ENCODE measurements around the gene OSMR.
A peak's percentile ranks its signal among the peaks of the same experiment; 100 is the strongest.

OSMR gene

DNA sequence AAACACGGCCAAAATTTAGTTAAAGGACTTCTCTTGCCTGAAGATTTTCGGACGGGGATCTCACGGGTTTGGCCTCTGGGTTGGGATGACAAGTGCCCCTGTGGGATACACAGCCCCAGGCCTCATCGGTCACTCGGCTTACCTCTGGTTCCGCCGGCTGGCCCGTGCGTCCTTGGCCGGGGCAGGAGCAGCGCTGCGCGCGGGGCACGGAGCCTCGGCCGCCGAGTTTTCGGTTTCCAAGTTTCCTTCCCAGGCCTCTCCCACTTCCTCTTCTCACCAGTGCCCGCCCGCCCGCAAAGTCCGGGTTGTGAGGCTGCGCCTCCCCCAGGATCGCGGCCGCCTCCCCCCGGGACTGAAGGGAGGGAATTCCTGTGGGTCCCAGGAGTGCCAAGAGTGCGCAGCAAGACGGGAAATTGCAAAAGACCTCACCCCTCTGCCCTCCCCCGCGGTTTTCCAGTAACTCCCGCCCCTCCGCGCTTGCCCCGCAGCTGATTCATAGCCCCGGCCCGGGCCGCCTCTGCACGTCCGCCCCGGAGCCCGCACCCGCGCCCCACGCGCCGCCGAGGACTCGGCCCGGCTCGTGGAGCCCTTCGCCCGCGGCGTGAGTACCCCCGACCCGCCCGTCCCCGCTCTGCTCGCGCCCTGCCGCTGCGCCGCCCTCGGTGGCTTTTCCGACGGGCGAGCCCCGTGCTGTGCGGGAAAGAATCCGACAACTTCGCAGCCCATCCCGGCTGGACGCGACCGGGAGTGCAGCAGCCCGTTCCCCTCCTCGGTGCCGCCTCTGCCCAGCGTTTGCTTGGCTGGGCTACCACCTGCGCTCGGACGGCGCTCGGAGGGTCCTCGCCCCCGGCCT lies at the start of gene OSMR:
TSS of gene OSMR (plus strand) at position 487 of the 853 bp plus-strand sequence. CDS start 23,033 bp downstream, outside the sequence.
- peak; percentile 8 to 14 for DNase-seq (ENCODE audit: low read depth in 2 of 2)

DNA sequence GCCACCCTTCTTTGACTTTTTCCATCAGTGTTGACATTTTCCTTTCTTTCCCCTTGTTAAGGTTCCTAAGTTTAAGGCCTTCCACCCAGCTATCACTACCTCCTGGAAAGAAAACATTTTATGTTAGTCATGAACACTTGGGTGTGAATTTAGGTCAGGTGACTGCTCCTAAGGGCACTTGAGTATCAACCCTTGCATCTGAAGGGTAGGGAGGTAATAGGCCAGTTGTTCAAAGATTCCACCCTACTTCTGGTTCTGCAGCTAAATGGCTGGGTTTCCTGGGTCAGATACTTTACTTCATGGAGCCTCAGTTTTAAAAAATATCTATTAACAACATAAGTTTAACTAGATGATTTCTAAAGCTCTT lies 49.1 kb upstream of the OSMR start:
- no peak for DNase-seq (ENCODE audit: low read depth in 2 of 2)

DNA sequence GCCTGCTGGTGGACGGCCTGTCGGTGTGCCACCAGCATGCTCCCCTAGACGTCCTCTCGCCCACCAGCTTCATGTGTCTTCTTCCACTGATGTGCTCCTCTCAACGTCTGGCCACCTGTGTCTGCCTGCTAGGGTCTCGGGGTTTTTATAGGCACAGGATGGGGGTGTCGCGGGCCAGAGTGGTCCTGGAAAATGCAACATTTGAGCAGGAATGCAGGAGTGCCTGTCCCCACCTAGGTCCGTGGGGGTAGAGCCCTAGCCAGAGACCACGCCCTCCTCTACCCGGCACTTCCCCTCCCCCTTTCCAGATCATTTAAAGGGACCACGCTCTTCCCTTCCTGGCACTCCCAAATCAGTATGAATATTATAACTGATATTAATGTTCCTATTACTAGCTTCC lies 48.0 kb upstream of the OSMR start:
- DNase-seq (ENCODE audit: low read depth in 2 of 2) = no peak

DNA sequence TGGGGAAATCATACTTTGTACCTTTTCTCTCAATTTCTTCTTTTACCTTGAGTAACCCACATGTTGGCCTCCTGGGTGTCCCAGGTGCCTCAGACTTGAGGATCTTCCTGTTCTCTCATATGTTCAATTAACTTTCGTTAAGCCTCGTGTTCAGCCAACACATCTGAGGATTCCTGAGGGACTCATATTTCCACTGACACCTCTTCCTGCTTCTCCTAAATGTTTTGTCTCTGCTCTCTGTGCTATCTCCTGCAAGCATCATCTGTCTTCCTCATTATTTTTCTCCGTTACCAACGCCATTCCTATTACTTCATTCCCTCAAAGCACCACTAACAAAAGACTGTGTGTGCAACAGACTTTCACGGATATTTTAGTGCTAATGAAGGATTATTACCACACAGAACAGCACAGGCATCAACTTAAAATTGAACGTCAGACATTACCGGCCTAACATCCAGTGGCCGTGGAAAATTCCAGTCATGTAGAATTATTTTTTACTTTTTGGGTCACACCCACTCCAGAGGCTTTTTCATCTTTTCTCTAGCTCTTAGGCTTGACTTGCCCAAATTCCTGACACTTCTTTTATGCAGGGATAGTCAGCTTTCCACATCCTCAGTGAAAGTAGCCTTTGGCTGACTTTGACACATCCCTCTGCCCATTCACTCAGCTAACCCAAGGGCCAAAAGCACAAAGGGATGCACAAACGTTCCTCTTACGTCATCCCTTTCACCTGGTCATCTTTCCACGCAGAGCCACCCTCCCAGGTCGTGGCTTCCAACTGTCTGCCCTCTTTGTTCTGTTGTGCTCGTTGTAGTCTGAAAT lies 46.0 kb upstream of the OSMR start:
- no peak for DNase-seq (ENCODE audit: low read depth in 2 of 2)

DNA sequence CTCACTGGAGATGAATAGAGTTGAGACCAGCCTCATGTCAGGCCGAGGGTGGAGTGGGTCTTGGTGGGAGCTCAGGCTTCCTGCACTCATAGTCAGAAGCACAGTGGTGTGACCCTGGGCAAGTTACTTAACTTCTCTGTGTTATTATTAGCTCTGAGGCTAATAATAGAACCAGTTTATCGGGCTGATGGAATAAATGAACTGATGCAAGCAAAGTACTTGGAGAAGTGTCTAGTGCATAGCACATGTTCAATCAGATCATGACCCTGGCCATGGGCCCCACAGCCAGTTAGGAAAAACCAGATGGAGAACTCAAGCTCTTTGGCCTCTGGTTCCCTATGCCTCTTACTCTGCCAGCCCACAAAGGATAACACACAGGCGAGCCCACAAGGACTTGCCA lies 45.3 kb upstream of the OSMR start:
- DNase-seq (ENCODE audit: low read depth in 2 of 2) = no peak

DNA sequence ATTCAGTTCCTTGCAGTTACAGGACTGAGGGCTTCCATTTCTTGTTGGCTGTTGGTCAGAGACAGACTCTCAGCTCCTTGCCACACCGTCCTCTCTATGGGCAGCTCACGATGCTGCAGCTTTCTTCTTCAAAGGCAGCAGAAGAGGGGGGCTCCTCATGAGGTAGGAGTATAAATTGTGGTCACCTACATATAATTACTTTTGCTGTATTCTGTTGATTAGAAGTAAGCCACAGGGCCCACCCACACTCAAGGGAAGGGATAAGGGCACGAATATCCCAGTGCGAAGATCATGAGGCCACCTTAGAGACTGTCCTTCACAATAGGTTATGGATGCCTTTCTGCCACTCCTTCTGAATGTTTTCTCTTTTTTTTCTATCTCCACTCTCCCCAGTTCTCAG lies 43.7 kb upstream of the OSMR start:
- no peak for DNase-seq (ENCODE audit: low read depth in 2 of 2)

DNA sequence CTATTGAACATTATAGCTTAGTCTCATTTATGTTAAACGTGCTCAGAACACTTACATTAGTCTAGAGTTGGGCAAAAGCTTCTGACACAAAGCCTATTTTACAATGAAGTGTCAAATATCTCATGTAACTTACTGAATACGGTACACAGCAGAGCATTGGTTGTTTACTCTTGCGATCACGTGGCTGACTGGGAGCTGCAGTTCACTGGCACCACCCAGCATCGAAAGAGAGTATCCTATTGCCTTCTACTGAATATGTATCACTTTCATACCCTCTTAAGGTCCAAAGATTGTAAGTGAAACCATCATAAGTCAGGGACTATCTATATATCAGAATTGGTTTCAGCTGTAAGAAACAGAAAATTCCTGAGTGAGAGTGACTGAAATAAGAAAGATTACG lies 42.6 kb upstream of the OSMR start:
- no peak for DNase-seq (ENCODE audit: low read depth in 2 of 2)

DNA sequence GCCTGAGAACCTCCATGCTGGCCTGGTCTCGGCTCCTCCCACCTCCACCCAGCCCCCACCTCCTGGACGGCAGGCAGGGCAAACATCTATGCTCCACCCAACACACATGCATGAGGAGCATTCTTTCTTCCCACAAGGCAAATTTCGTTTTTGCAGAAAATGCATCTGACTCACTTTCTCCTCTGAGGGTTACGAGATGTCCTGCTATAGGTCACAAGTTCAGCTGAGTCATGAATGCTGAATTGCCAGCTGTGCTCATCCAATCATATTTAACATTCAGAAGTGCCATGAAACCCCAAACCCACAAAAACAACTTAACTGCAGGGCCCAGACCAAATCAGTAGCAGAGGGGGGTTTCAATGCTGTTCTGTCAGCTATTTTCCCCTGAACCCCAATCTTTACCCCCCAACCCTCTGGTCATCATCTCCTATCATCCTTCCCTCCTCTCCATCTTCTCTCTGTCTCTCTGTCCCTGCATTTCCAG lies 39.0 kb upstream of the OSMR start:
- DNase-seq (ENCODE audit: low read depth in 2 of 2) = peak; percentile 6 to 26

DNA sequence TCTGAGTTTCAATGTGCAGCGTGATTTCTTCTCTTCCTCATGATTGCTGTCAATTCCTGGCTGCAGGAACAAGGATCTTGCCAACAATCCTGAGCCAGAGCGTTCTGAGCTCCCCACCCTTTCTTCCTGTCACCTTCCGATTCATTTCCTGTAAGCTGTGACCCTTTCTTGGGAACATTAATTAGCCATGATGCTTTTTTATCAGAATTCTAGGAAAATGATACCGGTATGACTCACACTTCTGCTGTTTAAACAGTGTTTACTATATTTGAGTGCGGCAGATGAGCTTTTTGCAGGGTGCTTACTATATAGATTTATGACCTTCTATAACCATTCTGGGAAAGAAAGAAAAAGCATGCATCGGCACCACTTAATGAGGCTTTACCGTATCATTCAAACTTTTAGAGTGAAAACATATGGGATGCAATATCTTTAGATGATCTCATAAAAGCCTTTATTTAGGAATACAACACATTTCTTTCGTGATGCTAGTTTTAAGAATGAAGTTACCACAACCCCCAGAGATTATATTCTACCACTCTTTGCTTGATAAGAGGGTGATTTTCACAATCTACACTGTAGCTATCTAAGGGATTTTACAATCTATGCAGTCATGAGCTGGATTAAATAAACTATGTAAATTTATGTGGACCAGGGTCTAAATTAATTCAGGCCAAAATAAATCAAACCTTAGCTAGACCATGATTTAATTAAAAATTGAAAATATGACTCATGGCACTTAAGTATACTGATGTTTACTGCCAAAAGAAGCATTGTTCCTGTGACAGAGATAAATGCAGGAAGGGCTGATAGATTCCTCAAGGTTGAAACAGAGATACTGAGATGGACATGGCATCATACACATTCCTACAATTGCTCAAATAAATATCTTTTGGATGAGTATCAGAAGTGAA lies 38.0 kb upstream of the OSMR start:
- no peak for DNase-seq (ENCODE audit: low read depth in 2 of 2)

DNA sequence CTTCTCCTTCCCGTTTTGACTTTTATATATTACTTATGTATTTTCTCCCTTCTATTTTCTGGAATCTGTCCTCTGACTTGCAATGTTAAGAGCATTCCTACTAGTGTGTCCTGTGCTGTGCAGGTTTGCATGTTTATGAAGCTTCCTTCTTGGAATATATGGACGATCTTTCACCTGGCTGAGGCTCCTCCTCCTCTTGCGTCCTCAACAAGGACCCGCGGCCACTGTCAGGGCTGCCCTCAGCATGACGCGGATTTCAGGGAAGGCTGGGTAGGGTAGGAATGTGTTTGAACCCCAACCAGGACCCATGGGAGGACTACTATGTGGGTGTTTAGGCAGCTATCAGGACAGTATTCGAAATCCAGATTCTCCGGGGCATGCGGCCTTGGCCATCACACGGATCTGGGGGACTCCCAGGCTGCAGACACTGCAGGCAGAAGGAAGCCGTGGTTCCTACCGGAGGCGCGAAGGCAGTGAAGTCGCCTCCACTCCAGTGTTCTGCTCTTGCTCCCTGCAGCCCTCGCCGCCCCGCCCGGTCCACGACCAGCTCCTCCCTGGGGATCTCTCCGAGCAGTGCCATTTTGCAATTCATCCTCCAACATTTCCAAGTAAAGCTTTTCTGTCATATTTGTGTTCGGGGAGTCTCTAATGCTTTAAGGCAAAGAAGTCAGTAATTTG lies 37.0 kb upstream of the OSMR start:
- DNase-seq (ENCODE audit: low read depth in 2 of 2) = no peak

DNA sequence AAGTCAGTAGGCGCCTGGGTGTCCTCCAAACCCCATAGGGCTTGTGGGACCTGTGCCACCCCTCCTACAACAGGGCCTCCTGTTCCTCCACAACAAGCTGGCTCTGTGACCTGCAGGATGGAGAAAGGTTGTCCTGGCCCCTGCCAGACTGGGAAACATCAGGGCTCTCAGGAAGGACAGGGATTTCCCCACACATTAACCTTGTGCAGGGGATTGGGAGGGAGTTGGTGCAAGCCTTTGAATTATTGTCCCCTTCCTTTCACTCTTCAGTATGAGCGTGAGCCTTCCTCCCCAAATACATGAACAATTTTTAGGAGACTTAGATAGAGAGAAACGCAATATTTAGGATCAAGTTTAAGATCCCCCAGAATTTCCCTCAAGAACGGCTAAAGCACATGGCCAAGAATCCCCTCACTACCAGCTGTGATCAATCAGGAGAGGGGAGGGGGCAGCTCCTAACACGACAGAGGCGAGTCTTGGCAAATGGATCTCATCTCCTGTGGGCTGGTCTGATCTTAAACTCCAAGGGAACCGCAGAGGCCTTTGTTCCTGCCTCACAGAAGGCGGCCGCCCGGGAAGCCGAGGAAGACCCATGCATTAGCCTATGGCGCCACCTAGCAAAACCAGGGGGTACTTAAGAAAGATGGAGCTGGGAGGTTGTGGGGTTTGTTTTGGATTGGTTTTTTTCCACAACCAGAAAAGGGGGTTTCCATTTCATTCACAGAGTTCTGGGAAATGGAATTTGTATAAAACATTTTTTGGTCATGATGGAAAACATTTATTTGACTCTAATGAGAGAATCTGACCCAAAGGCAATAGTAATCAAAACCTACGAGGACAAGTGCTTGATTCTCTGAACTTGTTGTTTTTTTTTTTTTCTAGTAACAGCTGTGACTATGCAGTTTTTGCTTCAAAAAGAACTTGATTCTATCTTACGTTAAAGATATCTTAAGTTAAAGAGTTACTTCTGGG lies 36.1 kb upstream of the OSMR start:
- DNase-seq (ENCODE audit: low read depth in 2 of 2) = peak; percentile 27 to 48

DNA sequence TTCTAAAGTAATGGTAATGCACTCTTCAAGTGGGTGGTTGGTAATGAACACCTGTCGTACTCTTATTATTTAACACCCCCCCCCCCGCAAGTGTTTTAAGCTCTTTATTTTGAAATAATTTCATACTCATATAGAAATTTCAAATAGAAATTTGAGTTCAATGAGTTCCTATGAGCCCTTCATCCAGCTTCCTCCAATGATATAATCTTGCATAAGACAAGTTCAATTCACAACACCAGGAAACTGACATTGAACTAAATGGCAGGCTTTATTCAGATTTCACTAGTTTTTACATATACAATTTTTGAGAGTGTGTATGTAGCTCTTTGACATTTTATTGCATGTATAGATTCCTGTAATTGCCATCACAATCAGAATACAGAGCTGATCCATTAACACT lies 30.9 kb upstream of the OSMR start:
- DNase-seq (ENCODE audit: low read depth in 2 of 2) = no peak

DNA sequence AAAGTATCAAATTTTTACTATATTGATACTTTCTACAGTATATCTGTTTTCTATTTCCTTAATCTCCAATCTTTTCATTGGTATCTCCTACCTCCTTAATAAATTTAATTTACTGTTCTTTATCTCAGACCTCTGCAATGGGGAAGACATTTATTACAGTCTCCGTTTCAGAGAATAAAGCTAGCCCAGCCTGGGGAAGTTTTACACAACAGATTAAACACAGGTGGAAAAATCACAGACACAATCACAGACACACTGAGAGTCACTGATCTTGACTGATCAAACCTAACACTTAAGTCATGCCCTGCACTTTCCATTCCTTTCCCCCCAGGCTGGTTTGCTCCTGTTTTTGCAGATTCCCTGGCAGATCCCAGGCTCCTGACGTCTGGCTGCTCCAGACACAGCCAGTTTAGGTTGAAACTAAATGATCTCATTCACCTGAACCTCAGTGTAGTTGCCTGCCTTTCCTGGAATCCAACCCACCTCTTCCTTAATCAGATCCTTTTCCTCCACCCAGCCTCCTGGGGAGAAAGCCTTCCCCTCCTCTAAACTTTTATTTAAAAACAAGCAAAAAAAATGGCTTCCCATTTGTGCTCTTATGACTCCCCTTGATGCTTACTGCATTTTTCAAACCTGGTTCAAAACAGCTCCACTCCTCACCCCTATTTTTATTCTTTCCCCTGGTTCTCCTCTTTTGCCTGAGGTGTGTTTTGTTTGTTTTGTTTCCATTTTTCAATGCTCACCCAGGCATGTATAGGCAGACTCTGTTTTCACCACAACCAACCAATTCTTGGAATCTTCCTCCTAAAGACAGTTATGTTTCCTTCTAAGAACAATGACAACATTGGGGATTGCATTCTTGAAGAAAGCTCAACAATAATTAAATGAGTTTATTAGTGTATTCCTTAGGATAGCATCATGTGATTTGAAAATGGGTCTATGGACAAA lies 29.5 kb upstream of the OSMR start:
- DNase-seq (ENCODE audit: low read depth in 2 of 2) = no peak

DNA sequence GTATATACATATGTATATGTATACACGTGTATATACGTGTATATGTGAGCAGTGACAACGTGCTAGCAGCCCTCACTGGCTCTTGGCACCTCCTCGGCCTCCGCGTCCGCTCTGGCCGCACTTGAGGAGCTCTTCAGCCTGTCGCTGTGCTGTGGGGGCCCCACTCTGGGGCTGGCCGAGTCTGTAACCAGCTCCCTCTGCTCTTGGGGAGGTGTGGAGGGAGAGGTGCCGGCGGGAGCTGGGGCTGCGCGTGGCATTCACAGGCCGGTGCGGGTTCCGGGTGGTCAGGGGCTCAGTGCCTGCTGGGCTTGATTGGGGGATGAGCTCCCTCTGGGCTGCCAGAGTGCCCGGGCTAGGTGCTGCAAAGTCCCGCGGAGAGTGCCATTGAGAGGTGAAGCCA lies 24.1 kb upstream of the OSMR start:
- no peak for DNase-seq (ENCODE audit: low read depth in 2 of 2)

DNA sequence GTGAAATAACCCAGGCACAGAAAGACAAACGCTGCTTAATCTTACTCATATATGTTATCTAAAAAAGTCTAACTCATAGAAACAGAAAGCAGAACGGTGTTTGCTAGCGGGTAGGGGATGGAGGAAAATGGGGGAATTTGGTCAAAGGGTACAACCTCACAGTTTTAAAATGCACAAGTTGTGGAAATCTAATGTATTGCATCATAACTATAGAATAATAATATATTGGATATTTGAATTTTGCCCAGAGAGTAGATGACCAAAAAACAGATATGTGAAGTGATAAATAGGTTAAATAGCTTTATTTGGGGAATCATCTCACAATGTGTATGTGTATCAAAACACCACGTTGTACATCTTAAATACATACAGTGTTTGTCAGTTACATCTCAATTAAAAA lies 22.3 kb upstream of the OSMR start:
- no peak for DNase-seq (ENCODE audit: low read depth in 2 of 2)

DNA sequence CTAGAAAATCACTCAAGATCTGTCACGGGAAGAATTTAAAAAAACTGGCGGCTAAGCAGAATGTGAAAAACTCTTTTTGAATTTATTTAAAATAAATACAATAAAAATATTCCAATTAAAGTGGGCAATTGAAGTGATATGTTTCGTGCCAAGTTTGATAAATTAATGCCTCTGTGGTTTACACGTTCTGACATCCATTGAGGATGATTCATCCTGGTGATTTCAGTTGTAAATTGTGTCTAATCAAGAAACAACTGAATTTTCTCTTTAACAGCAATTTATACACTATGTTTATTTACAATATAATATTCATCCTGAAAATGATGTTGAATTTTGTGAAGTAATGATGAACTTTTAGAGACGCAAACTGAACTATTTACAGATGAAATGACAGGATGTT lies 21.0 kb upstream of the OSMR start:
- no peak for DNase-seq (ENCODE audit: low read depth in 2 of 2)

DNA sequence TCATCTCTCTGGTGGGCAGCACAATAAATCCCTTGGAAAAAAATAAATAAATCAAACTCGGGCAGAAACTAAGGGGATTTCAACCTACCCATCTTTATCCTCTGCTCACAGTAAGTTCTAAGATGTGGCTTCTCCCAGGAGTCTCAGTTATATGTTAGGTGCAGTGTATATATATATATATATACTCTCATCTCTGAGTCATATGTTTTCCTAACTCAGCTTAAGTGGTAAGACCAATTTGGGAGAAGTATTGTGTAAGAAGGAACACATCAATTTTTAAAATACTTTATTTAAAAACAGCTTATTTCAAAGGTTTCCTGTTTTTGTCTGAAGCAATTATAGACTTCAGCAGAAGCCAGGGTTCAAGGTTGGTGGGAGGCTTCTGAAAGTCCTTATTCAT lies 20.3 kb upstream of the OSMR start:
- no peak for DNase-seq (ENCODE audit: low read depth in 2 of 2)

DNA sequence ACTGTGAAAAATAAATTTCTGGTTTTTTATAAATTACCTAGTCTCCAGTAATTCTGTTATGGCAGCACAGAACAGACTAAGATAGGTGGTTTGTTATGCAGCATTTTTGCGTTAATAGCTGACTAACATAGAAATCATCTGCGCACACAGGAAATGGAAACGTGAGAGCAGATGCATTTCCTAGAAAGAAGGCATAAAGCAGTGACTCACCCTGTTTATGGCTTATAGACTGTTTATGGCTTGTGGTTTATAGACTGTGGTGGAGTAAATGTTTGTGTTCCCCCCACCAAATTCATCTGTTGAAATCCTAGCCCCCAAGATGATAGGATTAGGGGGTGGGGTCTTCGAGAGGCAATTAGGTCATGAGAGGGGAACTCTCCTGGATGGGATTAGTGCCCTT lies 18.3 kb upstream of the OSMR start:
- DNase-seq (ENCODE audit: low read depth in 2 of 2) = no peak

DNA sequence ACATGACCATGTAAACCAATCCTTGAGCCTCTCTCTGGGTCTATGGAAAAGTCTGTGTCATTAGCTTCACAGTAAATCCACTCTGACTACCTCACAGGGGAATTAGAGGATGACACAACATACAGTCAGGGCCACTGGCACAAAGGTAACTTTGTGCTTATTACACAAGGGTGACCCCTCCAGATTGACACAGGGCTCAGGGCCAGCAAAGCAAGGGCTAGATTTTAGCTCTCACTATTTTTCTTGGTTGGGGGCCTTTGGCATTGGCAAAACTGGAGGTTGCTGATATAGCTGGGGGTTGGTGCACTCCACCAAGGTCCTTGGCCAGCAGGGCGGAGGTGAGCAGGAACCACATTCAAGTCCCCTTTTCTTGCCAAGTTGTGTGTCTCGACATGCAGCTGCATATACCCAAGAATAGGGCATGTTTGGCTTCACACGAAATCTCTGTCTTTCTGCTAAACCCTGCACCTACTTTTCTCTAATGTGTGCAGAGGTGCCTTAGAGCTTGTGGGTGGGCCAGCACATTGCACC lies 15.2 kb upstream of the OSMR start:
- no peak for DNase-seq (ENCODE audit: low read depth in 2 of 2)

Data from stimulated activated CD4-positive, alpha-beta T cell treated with anti-CD3 and anti-CD28 coated beads, Interleukin-15, amount 100 ng/mL, for 48 hours (primary cell).